Measurements from ENCODE around the gene ADGRL4. TPM values are rescaled to one million over a fixed set of nuclear protein-coding genes. Genes with fewer than 3 reads are reported as not detected.

Gene ADGRL4
- total RNA-seq, 1 donor from 2014 or later = 17.7 TPM

DNA sequence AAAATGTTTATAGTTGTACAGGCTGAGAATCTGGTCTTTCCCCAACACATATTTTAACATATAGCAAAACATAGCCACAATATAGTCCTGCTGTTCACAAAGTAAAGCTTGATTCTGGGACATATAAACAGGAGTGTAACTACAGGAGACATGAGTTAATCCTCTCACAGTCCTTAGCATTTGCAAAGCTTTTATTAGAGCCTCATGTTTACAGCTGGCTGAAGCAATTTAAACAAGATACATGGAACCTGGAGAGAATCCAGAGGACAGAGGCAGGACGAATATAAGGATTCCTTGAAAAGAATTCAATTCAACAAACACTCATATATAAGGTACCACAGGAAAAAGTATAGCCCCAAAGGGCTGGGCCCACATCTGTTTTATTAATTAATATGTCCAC is 163.4 kb downstream of the ADGRL4 start:
- TF ChIP-seq POLR2AphosphoS5 (IDR thresholded peaks at IDR 0.05; ENCODE audit: insufficient read depth in 1 of 2, low read depth in 1 of 2) = no peak
- TF ChIP-seq, protein P1, sequence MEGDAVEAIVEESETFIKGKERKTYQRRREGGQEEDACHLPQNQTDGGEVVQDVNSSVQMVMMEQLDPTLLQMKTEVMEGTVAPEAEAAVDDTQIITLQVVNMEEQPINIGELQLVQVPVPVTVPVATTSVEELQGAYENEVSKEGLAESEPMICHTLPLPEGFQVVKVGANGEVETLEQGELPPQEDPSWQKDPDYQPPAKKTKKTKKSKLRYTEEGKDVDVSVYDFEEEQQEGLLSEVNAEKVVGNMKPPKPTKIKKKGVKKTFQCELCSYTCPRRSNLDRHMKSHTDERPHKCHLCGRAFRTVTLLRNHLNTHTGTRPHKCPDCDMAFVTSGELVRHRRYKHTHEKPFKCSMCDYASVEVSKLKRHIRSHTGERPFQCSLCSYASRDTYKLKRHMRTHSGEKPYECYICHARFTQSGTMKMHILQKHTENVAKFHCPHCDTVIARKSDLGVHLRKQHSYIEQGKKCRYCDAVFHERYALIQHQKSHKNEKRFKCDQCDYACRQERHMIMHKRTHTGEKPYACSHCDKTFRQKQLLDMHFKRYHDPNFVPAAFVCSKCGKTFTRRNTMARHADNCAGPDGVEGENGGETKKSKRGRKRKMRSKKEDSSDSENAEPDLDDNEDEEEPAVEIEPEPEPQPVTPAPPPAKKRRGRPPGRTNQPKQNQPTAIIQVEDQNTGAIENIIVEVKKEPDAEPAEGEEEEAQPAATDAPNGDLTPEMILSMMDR (IDR thresholded peaks at IDR 0.05) = no peak
- no peaks in the 10 kb centered on the region for H3K9me3 ChIP-seq
- intact Hi-C loops (cut with DNase I) = no loop called here
- no peak overlapping the region for H3K27ac ChIP-seq
- H3K4me3 ChIP-seq = no peak overlapping the region
- H3K27me3 ChIP-seq = no peaks in the 10 kb centered on the region
- no peak for DNase-seq (ENCODE audit: extremely low spot score in 2 of 2)
- H3K4me1 ChIP-seq = peaks cover 7% of the 10 kb centered on the region
- H3K36me3 ChIP-seq = no peaks in the 10 kb centered on the region

DNA sequence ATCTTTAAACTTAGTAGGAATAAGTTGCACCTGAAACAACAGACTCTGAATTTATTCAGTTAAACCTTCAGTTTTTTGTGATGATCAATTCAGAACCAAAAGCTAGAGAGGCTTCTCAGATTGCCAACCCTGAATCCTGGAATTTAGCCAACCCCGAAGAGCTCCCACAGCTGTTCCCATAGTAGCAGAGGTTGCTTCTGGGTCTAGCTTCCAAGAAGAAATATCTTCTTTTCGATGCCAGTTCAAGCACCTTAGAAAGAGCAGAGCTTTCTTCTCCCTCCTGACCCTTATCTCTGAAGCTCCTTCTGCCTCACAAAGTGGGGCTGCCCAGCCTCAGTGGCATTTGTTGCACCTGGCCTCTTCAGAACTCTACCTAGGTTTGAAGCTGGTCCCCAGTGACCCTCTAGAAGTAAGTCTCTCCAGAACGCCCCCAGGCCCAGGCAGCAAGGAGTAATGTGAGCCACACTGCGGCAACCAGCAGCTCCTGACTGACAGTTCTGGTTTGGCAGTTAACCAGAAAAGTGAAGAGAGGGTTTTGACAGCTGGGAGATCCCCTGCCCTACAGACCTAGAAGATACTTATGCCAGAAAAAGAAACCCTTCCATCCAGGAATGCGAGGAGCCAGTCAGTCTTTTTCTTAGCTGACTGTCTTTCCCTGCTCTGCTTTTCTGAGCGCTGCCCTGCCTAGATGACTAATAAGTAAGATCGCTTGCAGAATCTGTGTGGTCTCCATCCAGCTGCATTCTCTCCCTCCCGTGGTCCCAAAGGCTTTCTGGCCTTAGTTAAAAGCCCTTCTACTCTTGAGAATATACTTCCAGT is 165.9 kb downstream of the ADGRL4 start:
- H3K9me3 ChIP-seq = no peaks in the 10 kb centered on the region
- H3K36me3 ChIP-seq = no peaks in the 10 kb centered on the region
- intact Hi-C loops (cut with DNase I) = no loop called here
- peaks cover 7% of the 10 kb centered on the region for H3K4me1 ChIP-seq
- H3K4me3 ChIP-seq = no peak overlapping the region
- H3K27ac ChIP-seq = no peak overlapping the region
- H3K27me3 ChIP-seq = no peaks in the 10 kb centered on the region
- TF ChIP-seq POLR2AphosphoS5 (IDR thresholded peaks at IDR 0.05; ENCODE audit: insufficient read depth in 1 of 2, low read depth in 1 of 2) (no peak), POLR2A (IDR thresholded peaks at IDR 0.05) (no peak)
- TF ChIP-seq, protein P1 (IDR thresholded peaks at IDR 0.05) = no peak
- DNase-seq (ENCODE audit: extremely low spot score in 2 of 2) = no peak

Data from vagina (tissue), 2 donors.